Measurements from ENCODE around the gene MMP24.

MMP24 gene

GRCh38 chr20:35238170-35238569, 11.7 kb downstream of the MMP24 start:
- Histone ChIP-seq H3K4me1 (ENCODE audit: low read length) (no peaks in the 10 kb centered on the region), H3K9ac (ENCODE audit: low read length) (no peak overlapping the region), H3K9me3 (ENCODE audit: insufficient read depth, low read length) (no peaks in the 10 kb centered on the region), H3K4me2 (ENCODE audit: low read length) (no peak overlapping the region), H3K4me3 (ENCODE audit: low read length) (no peak overlapping the region), H3K27ac (ENCODE audit: low read length) (no peak overlapping the region), H3K79me2 (ENCODE audit: low read length) (no peaks in the 10 kb centered on the region), H3K27me3 (ENCODE audit: low read depth, low read length) (peaks cover 31% of the 10 kb centered on the region), H3K36me3 (replicated peaks; ENCODE audit: low read depth, low read length) (no peaks in the 10 kb centered on the region), H4K20me1 (ENCODE audit: insufficient read depth, low read length) (no peaks in the 10 kb centered on the region), H2AFZ (ENCODE audit: low read depth, low read length) (no peak overlapping the region)
- TF ChIP-seq EZH2phosphoT487 (IDR thresholded peaks at IDR 0.05; ENCODE audit: low read depth): no peak
- TF ChIP-seq, protein P1, sequence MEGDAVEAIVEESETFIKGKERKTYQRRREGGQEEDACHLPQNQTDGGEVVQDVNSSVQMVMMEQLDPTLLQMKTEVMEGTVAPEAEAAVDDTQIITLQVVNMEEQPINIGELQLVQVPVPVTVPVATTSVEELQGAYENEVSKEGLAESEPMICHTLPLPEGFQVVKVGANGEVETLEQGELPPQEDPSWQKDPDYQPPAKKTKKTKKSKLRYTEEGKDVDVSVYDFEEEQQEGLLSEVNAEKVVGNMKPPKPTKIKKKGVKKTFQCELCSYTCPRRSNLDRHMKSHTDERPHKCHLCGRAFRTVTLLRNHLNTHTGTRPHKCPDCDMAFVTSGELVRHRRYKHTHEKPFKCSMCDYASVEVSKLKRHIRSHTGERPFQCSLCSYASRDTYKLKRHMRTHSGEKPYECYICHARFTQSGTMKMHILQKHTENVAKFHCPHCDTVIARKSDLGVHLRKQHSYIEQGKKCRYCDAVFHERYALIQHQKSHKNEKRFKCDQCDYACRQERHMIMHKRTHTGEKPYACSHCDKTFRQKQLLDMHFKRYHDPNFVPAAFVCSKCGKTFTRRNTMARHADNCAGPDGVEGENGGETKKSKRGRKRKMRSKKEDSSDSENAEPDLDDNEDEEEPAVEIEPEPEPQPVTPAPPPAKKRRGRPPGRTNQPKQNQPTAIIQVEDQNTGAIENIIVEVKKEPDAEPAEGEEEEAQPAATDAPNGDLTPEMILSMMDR (IDR thresholded peaks at IDR 0.05; ENCODE audit: low read depth, low read length): no peak

GRCh38 chr20:35238735-35239134, 12.2 kb downstream of the MMP24 start:
- TF ChIP-seq, protein P1 (IDR thresholded peaks at IDR 0.05; ENCODE audit: low read depth, low read length): no peak
- no peak for TF ChIP-seq EZH2phosphoT487 (IDR thresholded peaks at IDR 0.05; ENCODE audit: low read depth)
- Histone ChIP-seq H4K20me1 (ENCODE audit: insufficient read depth, low read length) (no peaks in the 10 kb centered on the region), H3K4me3 (ENCODE audit: low read length) (no peak overlapping the region), H3K9me3 (ENCODE audit: insufficient read depth, low read length) (no peaks in the 10 kb centered on the region), H3K4me2 (ENCODE audit: low read length) (no peak overlapping the region), H2AFZ (ENCODE audit: low read depth, low read length) (no peak overlapping the region), H3K4me1 (ENCODE audit: low read length) (no peaks in the 10 kb centered on the region), H3K27me3 (ENCODE audit: low read depth, low read length) (peaks cover 33% of the 10 kb centered on the region), H3K27ac (ENCODE audit: low read length) (no peak overlapping the region), H3K36me3 (replicated peaks; ENCODE audit: low read depth, low read length) (no peaks in the 10 kb centered on the region), H3K9ac (ENCODE audit: low read length) (no peak overlapping the region), H3K79me2 (ENCODE audit: low read length) (no peaks in the 10 kb centered on the region)

DNA sequence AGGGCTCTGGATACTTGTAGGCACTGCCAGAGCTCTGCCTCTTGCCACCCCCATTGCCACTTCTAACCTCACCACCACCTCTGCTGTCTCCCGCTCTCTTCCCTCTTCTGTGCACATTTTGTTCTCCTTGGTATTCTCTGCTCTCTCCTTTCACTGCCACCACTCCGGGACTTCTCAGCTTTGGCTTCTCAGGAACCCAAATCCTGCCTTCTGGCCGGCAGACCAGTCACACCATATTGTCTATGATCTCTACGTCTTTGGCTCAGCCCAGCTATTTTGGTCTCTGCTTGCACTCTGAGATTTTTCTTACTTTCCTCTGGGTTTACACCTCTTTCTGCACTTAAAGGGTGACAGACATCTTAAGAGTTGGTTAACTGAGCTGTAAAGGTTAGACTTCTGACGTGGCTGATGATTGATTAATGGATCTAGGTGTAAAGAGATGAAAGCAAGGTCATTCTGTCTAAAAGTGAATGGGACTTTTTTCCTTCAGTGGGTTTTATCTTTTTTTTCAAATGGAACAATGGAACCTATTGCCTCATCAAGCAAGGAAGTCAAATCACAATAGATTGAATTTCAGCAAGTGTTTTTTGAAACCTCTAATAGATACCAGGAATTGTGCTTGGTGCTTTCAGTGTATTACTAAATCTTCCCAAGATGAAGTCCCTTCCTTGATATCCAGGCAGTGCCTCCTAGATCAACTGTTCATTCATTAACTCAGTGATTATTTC, 13.8 kb downstream of the MMP24 start:
- Histone ChIP-seq H3K4me1 (ENCODE audit: low read length) (no peaks in the 10 kb centered on the region), H3K79me2 (ENCODE audit: low read length) (no peaks in the 10 kb centered on the region), H3K27ac (ENCODE audit: low read length) (no peak overlapping the region), H3K9ac (ENCODE audit: low read length) (no peak overlapping the region), H3K9me3 (ENCODE audit: insufficient read depth, low read length) (no peaks in the 10 kb centered on the region), H3K4me2 (ENCODE audit: low read length) (no peak overlapping the region), H4K20me1 (ENCODE audit: insufficient read depth, low read length) (no peaks in the 10 kb centered on the region), H2AFZ (ENCODE audit: low read depth, low read length) (no peak overlapping the region), H3K4me3 (ENCODE audit: low read length) (no peak overlapping the region), H3K27me3 (ENCODE audit: low read depth, low read length) (peaks cover 39% of the 10 kb centered on the region), H3K36me3 (replicated peaks; ENCODE audit: low read depth, low read length) (no peaks in the 10 kb centered on the region)
- TF ChIP-seq, protein P1 (IDR thresholded peaks at IDR 0.05; ENCODE audit: low read depth, low read length): no peak
- no peak for TF ChIP-seq EZH2phosphoT487 (IDR thresholded peaks at IDR 0.05; ENCODE audit: low read depth)

GRCh38 chr20:35240811-35241293, 14.4 kb downstream of the MMP24 start:
- H3K4me2 ChIP-seq (ENCODE audit: low read length): no peak overlapping the region
- H3K9ac ChIP-seq (ENCODE audit: low read length): no peak overlapping the region
- H3K9me3 ChIP-seq (ENCODE audit: insufficient read depth, low read length): no peaks in the 10 kb centered on the region
- TF ChIP-seq, protein P1 (IDR thresholded peaks at IDR 0.05; ENCODE audit: low read depth, low read length): no peak
- no peak for TF ChIP-seq EZH2phosphoT487 (IDR thresholded peaks at IDR 0.05; ENCODE audit: low read depth)
- H3K4me3 ChIP-seq (ENCODE audit: low read length): no peak overlapping the region
- no peak overlapping the region for H2AFZ ChIP-seq (ENCODE audit: low read depth, low read length)
- no peak overlapping the region for H3K27ac ChIP-seq (ENCODE audit: low read length)
- peaks cover 39% of the 10 kb centered on the region for H3K27me3 ChIP-seq (ENCODE audit: low read depth, low read length)
- H3K79me2 ChIP-seq (ENCODE audit: low read length): no peaks in the 10 kb centered on the region
- no peaks in the 10 kb centered on the region for H3K36me3 ChIP-seq (replicated peaks; ENCODE audit: low read depth, low read length)
- H4K20me1 ChIP-seq (ENCODE audit: insufficient read depth, low read length): no peaks in the 10 kb centered on the region
- no peaks in the 10 kb centered on the region for H3K4me1 ChIP-seq (ENCODE audit: low read length)
